ENCODE measurements around the gene CANT1.
"Not testable (repeated sequence)": the region's sequence is repeated elsewhere in the genome, so short reads cannot be mapped to it uniquely, and the experiment has no call there.

Gene CANT1

GRCh38 chr17:79026376-79027273 lies 17.1 kb upstream of the CANT1 start:
- H3K27ac ChIP-seq = peak overlapping the region; percentile 63
- no peak for TF ChIP-seq ZFX (IDR thresholded peaks at IDR 0.05; ENCODE audit: borderline replicate concordance)
- TF ChIP-seq CTCF (IDR thresholded peaks at IDR 0.05) = no peak

GRCh38 chr17:79024901-79025737 lies 15.6 kb upstream of the CANT1 start:
- peak overlapping the region; percentile 63 for H3K27ac ChIP-seq
- TF ChIP-seq ZFX (IDR thresholded peaks at IDR 0.05; ENCODE audit: borderline replicate concordance) (no peak), CTCF (IDR thresholded peaks at IDR 0.05) (no peak)

- TF ChIP-seq CTCF (IDR thresholded peaks at IDR 0.05) = peak; percentile 56
- TF ChIP-seq ZFX (IDR thresholded peaks at IDR 0.05; ENCODE audit: borderline replicate concordance) = no peak
- peak within 1 kb of the TSS; percentile 63; the same call in 1 of the 2 replicates for H3K27ac ChIP-seq
Observed at GRCh38 chr17:79023886-79024771, 14.6 kb upstream of the CANT1 start, which contains the start of gene C1QTNF1. Gene C1QTNF1 (plus strand): TSS chr17:79024169. CDS start chr17:79043969, 19,800 bp downstream.

- TF ChIP-seq ZFX (IDR thresholded peaks at IDR 0.05; ENCODE audit: borderline replicate concordance) (no peak), CTCF (IDR thresholded peaks at IDR 0.05) (no peak)
- no peak overlapping the region for H3K27ac ChIP-seq
Observed at GRCh38 chr17:79023180-79023705, 13.7 kb upstream of the CANT1 start.

GRCh38 chr17:79022507-79022991 lies 13.0 kb upstream of the CANT1 start:
- no peak for TF ChIP-seq CTCF (IDR thresholded peaks at IDR 0.05)
- no peak for TF ChIP-seq ZFX (IDR thresholded peaks at IDR 0.05; ENCODE audit: borderline replicate concordance)
- no peak overlapping the region for H3K27ac ChIP-seq

- not testable (repeated sequence) for H3K27ac ChIP-seq
Observed at GRCh38 chr17:79021929-79022328, 12.4 kb upstream of the CANT1 start.

Measured in 22Rv1 (cell line).